GM12878 (cell line): Measurements from ENCODE around the gene SORCS1. TPM values are rescaled to one million over a fixed set of nuclear protein-coding genes. Genes with fewer than 3 reads are reported as not detected.

Experiments used
- ATAC-seq: fragments of 200-7000 bp; cut with Tn5 transposase; 3 replicates; pipeline ENCODE4 v1.9.1; 2020; ENCODE audit warnings: mild to moderate bottlenecking, moderate library complexity
- BruUV-seq: library from RNA; stranded (reverse); fragments of 400-500 nt; replicated peaks from 2 replicates; lab custom pipeline; 2021; lab: Mats Ljungman, UMichigan
- CTCF ChIA-PET: fragments of 300-600 bp; sonication (Branson Sonifier 250); formaldehyde crosslinking; extraction: SDS; loops from one replicate; lab custom pipeline; 2021; ENCODE audit warnings: inconsistent platforms; lab: Yijun Ruan, JAX
- POLR2A ChIA-PET: fragments of 350-600 bp; formaldehyde crosslinking; extraction: SDS; loops from one replicate; lab custom pipeline; 2021; ENCODE audit warnings: inconsistent platforms; lab: Charles Lee
- RAD21 ChIA-PET: fragments of 300-600 bp; sonication (Branson Sonifier 250); formaldehyde crosslinking; loops from one replicate; lab custom pipeline; 2023; ENCODE audit warnings: antibody characterized with exemption; ENCODE audit not compliant: unreplicated experiment; lab: Charles Lee
- SMC1A ChIA-PET: fragments of 300-600 bp; sonication (Branson Sonifier 250); formaldehyde crosslinking; loops from one replicate; lab custom pipeline; 2023; ENCODE audit not compliant: unreplicated experiment, uncharacterized antibody; lab: Charles Lee
- DNase-seq: peaks from one replicate; pipeline ENCODE4 v3.0.0-alpha.2; 2011; ENCODE audit warnings: low read depth, low spot score
- FAIRE-seq: peaks from 3 replicates; lab custom pipeline; 2011; peaks lifted over from hg19 to GRCh38; lab: Jason Lieb, UNC
- H2AFZ ChIP-seq: 2 replicates; pipeline ENCODE4 v1.6.0; 2011; ENCODE audit warnings: low read depth, low read length, control low read depth; ENCODE audit not compliant: control insufficient read depth
- H3K27ac ChIP-seq: 2 replicates; pipeline ENCODE4 v1.5.1; 2011; ENCODE audit warnings: control low read depth; ENCODE audit not compliant: control insufficient read depth, insufficient read depth
- H3K27me3 ChIP-seq, 2 experiments: replicated peaks in 1 of 2; 2 replicates each; pipeline versions ENCODE4 v1.6.0 to v1.6.1; 2011; ENCODE audit warnings: low read length in 1 of 2; ENCODE audit not compliant: control insufficient read depth in 2 of 2, insufficient read depth in 2 of 2
- H3K36me3 ChIP-seq, 2 experiments: 2 replicates each; pipeline ENCODE4 v1.5.1; 2011; ENCODE audit warnings: low read length in 1 of 2; ENCODE audit not compliant: control insufficient read depth in 2 of 2, insufficient read depth in 2 of 2
- H3K4me1 ChIP-seq: 2 replicates; pipeline ENCODE4 v1.6.1; 2011; ENCODE audit warnings: mild to moderate bottlenecking, low read length, moderate library complexity, mixed read lengths; ENCODE audit not compliant: control insufficient read depth, insufficient read depth
- H3K4me2 ChIP-seq: 2 replicates; pipeline ENCODE4 v1.6.0; 2011; ENCODE audit warnings: control low read depth; ENCODE audit not compliant: control insufficient read depth, insufficient read depth
- H3K4me3 ChIP-seq: fragments of 200-600 bp; sonication (generic); 2 replicates; pipeline ENCODE4 v1.5.1; 2016
- H3K79me2 ChIP-seq: 2 replicates; pipeline ENCODE4 v1.6.0; 2011; ENCODE audit warnings: low read length; ENCODE audit not compliant: control insufficient read depth, insufficient read depth
- H3K9ac ChIP-seq: 2 replicates; pipeline ENCODE4 v1.8.0; 2011; ENCODE audit warnings: low read length, control low read depth, mixed read lengths; ENCODE audit not compliant: control insufficient read depth, insufficient read depth
- H3K9me3 ChIP-seq: replicated peaks from 3 replicates; pipeline ENCODE4 v1.5.1; 2011; ENCODE audit warnings: mild to moderate bottlenecking, low read length; ENCODE audit not compliant: control insufficient read depth, insufficient read depth
- H4K20me1 ChIP-seq: 2 replicates; pipeline ENCODE4 v1.6.0; 2011; ENCODE audit not compliant: control insufficient read depth, insufficient read depth
- DPF2 ChIP-seq: fragments of 450-650 bp; IDR thresholded peaks from 2 replicates; pipeline ENCODE4 v1.6.1; 2017; ENCODE audit warnings: mild to moderate bottlenecking
- EED ChIP-seq: sonication (generic); IDR thresholded peaks from 2 replicates; pipeline ENCODE4 v1.6.1; 2016; ENCODE audit warnings: antibody characterized with exemption, low read depth
- GABPA ChIP-seq: IDR thresholded peaks from 2 replicates; pipeline ENCODE4 v1.6.1; 2014; ENCODE audit warnings: antibody characterized with exemption, low read depth, mild to moderate bottlenecking, inconsistent platforms
- IKZF1 ChIP-seq: fragments of 450-650 bp; conservative IDR thresholded peaks from 2 replicates; pipeline ENCODE4 v1.6.1; 2017; ENCODE audit warnings: antibody characterized with exemption, mild to moderate bottlenecking
- IKZF2 ChIP-seq, 2 experiments: fragments of 450-650 bp; IDR thresholded peaks; 2 replicates each; pipeline ENCODE4 v1.6.1; 2017; ENCODE audit warnings: mild to moderate bottlenecking in 2 of 2, moderate library complexity in 2 of 2
- MXI1 ChIP-seq: fragments of 150-350 bp; IDR thresholded peaks from 2 replicates; pipeline ENCODE4 v1.6.1; 2011; ENCODE audit warnings: low read depth, mild to moderate bottlenecking, inconsistent platforms, low read length, improper control_type of control experiment
- NRF1 ChIP-seq: conservative IDR thresholded peaks from 2 replicates; pipeline ENCODE4 v1.6.1; 2011; ENCODE audit warnings: mild to moderate bottlenecking, low read depth, low read length, improper control_type of control experiment
- PAX8 ChIP-seq: fragments of 450-650 bp; IDR thresholded peaks from 2 replicates; pipeline ENCODE4 v1.6.1; 2017; ENCODE audit warnings: mild to moderate bottlenecking, moderate library complexity
- POLR2AphosphoS2 ChIP-seq: IDR thresholded peaks from 2 replicates; pipeline ENCODE4 v1.6.1; 2011; ENCODE audit warnings: low read depth, mild to moderate bottlenecking, low read length, improper control_type of control experiment, moderate library complexity
- SREBF2 ChIP-seq: IDR thresholded peaks from 2 replicates; pipeline ENCODE4 v1.6.1; 2012; ENCODE audit warnings: mild to moderate bottlenecking, low read length
- WGBS: methylation state at CpG from one replicate; pipeline ENCODE4 v1.1.6; 2016; ENCODE audit warnings: low lambda C conversion rate; ENCODE audit not compliant: insufficient replicate concordance, insufficient coverage; ENCODE audit errors: missing lambda C conversion rate; 5-methylcytosine and 5-hydroxymethylcytosine counted together
- in situ Hi-C: fragments of 300-500 bp; cut with MboI; formaldehyde crosslinking; loops from 9 replicates; pipeline ENCODE4 v1.14.3; 2018; ENCODE audit warnings: mixed read lengths
- intact Hi-C: fragments of 100-400 bp; cut with micrococcal nuclease; formaldehyde crosslinking; loops from one replicate; pipeline ENCODE4 v1.14.2; 2022; ENCODE audit not compliant: unreplicated experiment
- polyA plus RNA-seq, 11 experiments: library from polyadenylated mRNA; depleted of rRNA in 4 of 11; unstranded in 6 of 11; stranded (reverse) in 5 of 11; fragments of >200 nt; fragmentation: Nextera tagmentation in 4 of 11; fragmentation: Illumina TruSeq in 1 of 11; extraction: Ambion mirVana in 4 of 11; extraction: Trizol in 1 of 11; gene quantifications; 1 replicate in 1 of 11; 2 replicates in 10 of 11; pipeline versions ENCODE4 v1.2.1 to v1.2.3, GENCODE V29; 2011 to 2016; ENCODE audit warnings: inconsistent platforms in 2 of 11, missing spikeins in 2 of 11, low read depth in 1 of 11
- total RNA-seq, 4 experiments: library from RNA; depleted of rRNA in 3 of 4; stranded (reverse); fragments of >200 nt in 3 of 4; fragmentation: Illumina TruSeq in 1 of 4; extraction: Trizol in 1 of 4; gene quantifications; 2 replicates each; pipeline versions ENCODE4 v1.2.1 to v1.2.3, GENCODE V29; 2013 to 2021
- TF ChIP-seq, protein P1 (sequence below): fragments of 450-650 bp; IDR thresholded peaks from 2 replicates; pipeline ENCODE4 v1.6.1; 2016; ENCODE audit warnings: mild to moderate bottlenecking
- TF ChIP-seq, protein P2 (sequence below): fragments of 450-650 bp; formaldehyde crosslinking; IDR thresholded peaks from 2 replicates; pipeline ENCODE4 v1.4.0; 2020; ENCODE audit warnings: mild to moderate bottlenecking, moderate library complexity
- TF ChIP-seq, protein P3 (sequence below): fragments of 150-350 bp; IDR thresholded peaks from 2 replicates; pipeline ENCODE4 v1.6.1; 2016; ENCODE audit warnings: low read depth, low read length

The SORCS1 gene
- total and polyA plus RNA-seq, 10 of the 15 experiments (the other 5 are each of a cell fraction or from before 2014, with no cell fraction given) = 0.02 to 9.6 (median 0.06) TPM; not detected in 3

DNA sequence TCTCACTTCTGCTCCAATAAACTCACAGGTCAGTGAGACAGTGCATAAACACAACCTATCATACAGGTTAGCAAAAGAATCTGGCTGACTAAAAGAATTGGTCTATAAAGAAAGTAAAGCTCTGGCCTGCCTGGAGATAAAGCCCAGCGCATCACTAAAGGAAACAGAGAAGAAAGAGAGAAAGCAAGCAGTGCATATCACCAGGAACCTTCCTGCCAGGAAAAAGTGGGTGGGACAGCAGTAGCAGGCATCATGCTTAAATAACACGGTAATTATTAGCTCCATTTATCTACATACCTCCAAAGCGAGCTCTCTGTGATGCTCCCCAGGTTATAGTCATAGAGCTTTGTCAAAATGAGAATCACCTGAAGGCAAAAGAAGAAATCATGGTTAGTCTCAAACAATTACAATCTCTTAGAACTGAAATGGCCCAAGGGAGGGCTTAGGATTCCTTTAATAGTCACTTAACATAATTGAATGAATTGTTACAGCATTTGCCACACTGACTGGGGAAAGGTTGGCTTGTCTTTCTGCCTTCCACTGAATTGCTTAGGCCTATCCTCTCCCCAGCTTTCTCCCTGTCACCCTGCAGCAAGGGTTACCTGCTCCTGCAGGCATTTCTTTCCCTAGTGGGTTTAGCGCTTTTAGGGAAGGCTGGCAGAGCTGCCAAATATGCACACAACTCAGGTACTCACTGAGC lies 208.1 kb downstream of the SORCS1 start:
- Histone ChIP-seq H4K20me1 (no peaks in the 10 kb centered on the region), H3K79me2 (no peaks in the 10 kb centered on the region), H3K9me3 (peaks cover 3% of the 10 kb centered on the region; the same call in 1 of the 3 replicates), H3K27me3 (no peaks in the 10 kb centered on the region), H3K36me3 (no peaks in the 10 kb centered on the region), H3K4me3 (no peak overlapping the region), H3K4me1 (peaks cover 13% of the 10 kb centered on the region), H3K4me2 (no peak overlapping the region), H2AFZ (no peak overlapping the region), H3K9ac (no peak overlapping the region), H3K27ac (no peak overlapping the region)
- FAIRE-seq = no peak
- CTCF ChIA-PET = interaction anchor here (1.3 kb wide), 1 partner anchor 11 kb away, joined by 3 read pairs; no protein-coding TSS in a partner anchor
- no TSS peak for BruUV-seq
- WGBS = 96% methylated on average over 4 of the region's 4 CpGs
- no peak for ATAC-seq
- RAD21 ChIA-PET = no interaction called here
- SMC1A ChIA-PET = interaction anchor here (1.2 to 3.0 kb wide), 5 partner anchors 11 to 160 kb away, joined by 4 to 15 read pairs (median 6); no protein-coding TSS in a partner anchor
- in situ Hi-C loops = no loop called here
- no peak for DNase-seq
- intact Hi-C loops = no loop called here
- POLR2A ChIA-PET = no interaction called here
- TF ChIP-seq, protein P1, sequence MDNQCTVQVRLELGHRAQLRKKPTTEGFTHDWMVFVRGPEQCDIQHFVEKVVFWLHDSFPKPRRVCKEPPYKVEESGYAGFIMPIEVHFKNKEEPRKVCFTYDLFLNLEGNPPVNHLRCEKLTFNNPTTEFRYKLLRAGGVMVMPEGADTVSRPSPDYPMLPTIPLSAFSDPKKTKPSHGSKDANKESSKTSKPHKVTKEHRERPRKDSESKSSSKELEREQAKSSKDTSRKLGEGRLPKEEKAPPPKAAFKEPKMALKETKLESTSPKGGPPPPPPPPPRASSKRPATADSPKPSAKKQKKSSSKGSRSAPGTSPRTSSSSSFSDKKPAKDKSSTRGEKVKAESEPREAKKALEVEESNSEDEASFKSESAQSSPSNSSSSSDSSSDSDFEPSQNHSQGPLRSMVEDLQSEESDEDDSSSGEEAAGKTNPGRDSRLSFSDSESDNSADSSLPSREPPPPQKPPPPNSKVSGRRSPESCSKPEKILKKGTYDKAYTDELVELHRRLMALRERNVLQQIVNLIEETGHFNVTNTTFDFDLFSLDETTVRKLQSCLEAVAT = no peak
- no peak for TF ChIP-seq EED
- TF ChIP-seq MXI1 = no peak
- TF ChIP-seq IKZF2 (IDR thresholded peaks at IDR 0.05) = no peak
- no peak for TF ChIP-seq NRF1
- no peak for TF ChIP-seq DPF2
- TF ChIP-seq GABPA = no peak
- TF ChIP-seq, protein P2, sequence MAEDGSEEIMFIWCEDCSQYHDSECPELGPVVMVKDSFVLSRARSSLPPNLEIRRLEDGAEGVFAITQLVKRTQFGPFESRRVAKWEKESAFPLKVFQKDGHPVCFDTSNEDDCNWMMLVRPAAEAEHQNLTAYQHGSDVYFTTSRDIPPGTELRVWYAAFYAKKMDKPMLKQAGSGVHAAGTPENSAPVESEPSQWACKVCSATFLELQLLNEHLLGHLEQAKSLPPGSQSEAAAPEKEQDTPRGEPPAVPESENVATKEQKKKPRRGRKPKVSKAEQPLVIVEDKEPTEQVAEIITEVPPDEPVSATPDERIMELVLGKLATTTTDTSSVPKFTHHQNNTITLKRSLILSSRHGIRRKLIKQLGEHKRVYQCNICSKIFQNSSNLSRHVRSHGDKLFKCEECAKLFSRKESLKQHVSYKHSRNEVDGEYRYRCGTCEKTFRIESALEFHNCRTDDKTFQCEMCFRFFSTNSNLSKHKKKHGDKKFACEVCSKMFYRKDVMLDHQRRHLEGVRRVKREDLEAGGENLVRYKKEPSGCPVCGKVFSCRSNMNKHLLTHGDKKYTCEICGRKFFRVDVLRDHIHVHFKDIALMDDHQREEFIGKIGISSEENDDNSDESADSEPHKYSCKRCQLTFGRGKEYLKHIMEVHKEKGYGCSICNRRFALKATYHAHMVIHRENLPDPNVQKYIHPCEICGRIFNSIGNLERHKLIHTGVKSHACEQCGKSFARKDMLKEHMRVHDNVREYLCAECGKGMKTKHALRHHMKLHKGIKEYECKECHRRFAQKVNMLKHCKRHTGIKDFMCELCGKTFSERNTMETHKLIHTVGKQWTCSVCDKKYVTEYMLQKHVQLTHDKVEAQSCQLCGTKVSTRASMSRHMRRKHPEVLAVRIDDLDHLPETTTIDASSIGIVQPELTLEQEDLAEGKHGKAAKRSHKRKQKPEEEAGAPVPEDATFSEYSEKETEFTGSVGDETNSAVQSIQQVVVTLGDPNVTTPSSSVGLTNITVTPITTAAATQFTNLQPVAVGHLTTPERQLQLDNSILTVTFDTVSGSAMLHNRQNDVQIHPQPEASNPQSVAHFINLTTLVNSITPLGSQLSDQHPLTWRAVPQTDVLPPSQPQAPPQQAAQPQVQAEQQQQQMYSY (CRISPR knock-in tag) = no peak
- TF ChIP-seq IKZF1 = no peak
- TF ChIP-seq, protein P3, sequence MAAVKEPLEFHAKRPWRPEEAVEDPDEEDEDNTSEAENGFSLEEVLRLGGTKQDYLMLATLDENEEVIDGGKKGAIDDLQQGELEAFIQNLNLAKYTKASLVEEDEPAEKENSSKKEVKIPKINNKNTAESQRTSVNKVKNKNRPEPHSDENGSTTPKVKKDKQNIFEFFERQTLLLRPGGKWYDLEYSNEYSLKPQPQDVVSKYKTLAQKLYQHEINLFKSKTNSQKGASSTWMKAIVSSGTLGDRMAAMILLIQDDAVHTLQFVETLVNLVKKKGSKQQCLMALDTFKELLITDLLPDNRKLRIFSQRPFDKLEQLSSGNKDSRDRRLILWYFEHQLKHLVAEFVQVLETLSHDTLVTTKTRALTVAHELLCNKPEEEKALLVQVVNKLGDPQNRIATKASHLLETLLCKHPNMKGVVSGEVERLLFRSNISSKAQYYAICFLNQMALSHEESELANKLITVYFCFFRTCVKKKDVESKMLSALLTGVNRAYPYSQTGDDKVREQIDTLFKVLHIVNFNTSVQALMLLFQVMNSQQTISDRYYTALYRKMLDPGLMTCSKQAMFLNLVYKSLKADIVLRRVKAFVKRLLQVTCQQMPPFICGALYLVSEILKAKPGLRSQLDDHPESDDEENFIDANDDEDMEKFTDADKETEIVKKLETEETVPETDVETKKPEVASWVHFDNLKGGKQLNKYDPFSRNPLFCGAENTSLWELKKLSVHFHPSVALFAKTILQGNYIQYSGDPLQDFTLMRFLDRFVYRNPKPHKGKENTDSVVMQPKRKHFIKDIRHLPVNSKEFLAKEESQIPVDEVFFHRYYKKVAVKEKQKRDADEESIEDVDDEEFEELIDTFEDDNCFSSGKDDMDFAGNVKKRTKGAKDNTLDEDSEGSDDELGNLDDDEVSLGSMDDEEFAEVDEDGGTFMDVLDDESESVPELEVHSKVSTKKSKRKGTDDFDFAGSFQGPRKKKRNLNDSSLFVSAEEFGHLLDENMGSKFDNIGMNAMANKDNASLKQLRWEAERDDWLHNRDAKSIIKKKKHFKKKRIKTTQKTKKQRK = no peak
- TF ChIP-seq PAX8 = no peak
- TF ChIP-seq POLR2AphosphoS2 = no peak
- TF ChIP-seq SREBF2 = no peak
